GM21367 (cell line): ENCODE data around the gene PLAC9.

Experiments used
- ATAC-seq: cut with Tn5 transposase; IDR thresholded peaks from one replicate; pipeline ENCODE4 v1.9.1; 2021; ENCODE audit not compliant: unreplicated experiment

The PLAC9 gene

DNA sequence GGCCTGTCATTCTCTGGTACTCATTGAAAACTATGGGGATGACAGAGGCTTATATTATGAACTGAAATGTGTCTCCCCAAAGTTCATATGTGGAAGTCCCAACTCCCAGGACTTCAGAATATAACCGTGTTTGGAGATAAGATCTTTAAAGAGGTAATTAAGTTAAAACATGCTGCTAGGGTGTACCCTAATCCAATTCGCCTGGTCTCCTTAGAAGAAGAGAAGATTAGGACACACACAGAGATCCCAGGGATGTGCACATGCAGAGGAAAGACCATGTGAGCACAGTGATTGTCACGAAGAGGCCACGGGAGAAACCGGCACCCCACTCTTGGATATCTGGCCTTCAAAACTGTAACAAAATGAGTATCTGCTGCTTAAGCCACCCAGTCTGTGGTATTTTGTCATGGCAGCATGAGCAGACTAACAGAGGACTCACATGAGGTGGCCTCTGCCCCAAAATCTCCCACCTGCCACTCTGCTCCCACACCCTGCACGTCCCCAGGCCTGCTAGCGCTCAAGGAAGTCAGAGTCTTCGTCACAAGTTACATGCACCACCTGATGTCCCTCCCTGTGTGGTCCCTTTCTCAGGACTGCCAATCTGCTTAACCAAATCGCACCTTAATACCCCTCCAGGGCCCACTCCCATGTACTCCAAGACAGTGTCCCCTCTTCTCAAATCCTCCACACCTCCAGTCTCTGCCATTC, 26.8 kb downstream of the PLAC9 start:
- no peak for ATAC-seq

DNA sequence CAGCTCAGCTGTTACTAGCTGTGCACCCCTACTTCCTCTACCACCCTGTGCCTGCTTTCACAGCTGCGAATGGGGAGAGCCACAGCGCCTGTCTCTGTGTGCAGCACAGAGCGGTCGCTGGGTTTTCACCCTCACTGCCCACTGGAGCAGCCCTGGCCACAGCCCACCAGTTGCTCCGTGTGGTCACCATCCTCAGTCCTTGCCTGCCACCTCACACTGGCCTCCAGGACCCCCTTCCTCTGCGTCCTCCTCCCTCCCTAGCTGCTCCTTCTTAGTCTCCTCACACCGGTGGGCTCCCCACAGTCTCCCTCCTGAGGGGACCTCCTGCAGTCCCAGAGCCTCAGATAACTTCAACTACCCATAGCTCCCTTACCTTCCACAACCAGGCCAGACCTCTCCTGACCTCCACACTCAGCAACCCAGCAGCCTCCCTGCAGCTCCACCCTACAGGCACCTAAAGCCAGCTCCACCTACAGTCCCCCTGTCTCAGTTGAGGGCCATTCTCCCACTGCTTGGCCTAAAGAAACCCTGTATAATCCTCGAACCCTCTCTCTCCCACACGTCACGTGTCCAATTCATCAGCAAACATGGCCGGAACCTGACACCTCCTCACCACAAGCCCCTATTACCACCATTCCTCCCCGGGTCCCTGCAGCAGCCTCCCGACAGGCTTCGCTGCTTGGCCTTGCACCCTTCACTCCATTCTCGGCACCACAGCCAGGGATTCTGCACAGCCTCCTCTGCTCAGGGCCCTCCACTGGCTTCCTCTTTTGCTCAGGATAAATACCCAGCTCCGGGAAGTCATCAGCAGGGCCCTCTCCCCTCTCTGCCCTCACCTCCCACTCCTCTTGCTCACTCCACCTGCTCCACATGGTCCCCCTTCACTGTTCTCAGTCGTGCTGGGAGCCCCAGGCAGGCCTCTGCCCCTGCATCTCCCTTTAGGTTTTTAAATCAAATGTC, 28.1 kb downstream of the PLAC9 start:
- ATAC-seq: no peak

DNA sequence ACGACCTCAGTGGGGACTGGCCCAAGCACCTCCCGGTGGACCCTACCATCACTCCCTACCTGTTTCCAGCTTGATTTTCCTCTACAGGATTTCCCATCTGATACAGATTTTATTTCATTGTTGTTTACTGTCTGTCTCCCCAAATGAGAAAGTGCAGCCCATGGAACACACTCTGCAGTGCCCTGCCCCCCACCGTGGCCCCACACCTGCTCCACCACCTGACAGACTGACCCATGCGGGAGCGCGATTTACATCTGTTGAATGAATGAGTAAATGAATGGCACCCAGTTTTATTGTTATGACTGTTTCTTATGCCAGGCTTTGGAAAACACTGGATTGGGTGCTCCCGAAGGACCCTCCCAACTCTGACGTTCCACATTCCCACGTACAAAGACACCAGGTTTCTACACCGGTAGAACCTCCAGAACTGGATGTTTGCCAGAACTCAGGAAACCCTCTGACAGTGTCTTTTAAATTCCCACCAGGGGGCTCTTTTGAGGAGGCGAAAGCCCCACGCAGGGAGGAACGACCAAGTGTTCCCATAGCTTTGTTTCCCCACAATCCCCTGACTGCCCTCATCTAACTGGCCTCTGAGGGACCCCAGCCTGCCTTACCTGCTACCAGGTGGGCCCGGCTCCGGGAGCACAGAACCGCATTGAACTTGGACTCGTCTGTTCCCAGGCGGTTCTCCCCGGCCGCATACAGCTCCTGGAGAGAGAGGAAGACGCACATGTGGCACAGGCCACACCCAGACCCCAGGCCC, 29.0 kb downstream of the PLAC9 start:
- ATAC-seq: no peak

DNA sequence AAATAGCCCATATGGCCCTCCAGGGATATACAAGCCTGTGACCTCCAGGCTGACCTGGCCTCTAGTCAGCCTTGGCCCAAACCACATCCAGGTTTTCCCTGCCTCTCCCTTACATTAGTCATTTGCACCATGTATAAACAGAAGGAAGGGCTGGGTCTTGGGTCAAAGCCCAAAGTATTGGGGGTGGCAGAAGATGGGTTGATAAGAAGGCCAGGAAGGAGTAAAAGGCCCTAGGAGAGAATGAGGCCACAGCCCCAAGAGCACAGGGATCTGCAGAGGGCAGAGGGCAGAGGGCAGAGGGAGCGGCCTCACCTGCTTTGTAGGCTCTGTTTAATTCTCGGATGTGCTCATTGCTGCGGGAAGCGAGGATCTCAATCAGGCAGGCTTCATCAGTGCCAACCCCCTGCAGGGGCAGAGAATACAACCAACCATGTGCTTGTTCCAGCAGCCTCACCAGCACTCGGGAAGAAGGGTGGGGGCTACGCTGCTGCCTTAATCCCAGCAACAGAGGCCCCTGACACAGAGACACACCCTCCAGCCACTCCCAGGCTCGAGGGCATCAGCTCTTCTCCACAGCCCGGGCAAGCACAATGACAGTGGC, 31.3 kb downstream of the PLAC9 start:
- no peak for ATAC-seq

DNA sequence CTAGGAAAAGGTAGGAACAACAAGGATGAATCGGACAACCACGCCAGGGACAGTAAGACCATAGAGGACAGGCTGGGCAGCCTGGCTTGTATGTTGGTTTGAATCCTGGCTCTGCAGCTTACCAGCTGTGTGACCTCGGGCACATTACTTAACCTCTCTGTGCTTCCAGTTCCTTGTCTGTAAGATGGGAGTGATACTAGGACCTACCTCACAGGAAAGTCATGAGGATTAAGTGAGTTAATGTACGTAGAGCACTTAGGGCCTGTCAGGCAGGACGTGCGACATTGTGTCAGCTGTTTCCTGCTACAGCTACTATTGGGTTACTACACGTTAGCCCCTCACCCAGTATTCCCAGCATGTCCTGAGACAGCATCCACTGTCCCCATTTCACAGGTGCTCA, 32.1 kb downstream of the PLAC9 start:
- ATAC-seq: no peak

DNA sequence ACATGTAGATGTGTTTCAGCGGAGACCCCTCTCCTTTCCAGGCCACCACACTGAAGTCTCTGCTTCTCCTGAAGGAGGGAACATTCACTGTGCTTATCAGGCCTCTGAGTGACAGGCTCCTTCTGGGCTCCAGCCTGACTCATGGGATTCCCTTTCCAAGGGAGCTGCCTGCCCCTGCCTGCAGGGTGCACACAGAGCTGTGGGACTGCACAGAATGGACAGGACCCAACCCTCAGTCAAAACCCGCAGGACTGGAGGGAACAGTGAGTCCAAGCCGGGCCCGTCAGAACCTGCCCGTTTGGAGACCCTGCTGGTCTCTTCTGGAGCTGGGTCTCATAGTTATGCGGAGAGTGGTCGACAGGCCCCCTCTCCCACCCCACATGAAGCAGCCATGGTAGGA, 32.6 kb downstream of the PLAC9 start:
- ATAC-seq: no peak

DNA sequence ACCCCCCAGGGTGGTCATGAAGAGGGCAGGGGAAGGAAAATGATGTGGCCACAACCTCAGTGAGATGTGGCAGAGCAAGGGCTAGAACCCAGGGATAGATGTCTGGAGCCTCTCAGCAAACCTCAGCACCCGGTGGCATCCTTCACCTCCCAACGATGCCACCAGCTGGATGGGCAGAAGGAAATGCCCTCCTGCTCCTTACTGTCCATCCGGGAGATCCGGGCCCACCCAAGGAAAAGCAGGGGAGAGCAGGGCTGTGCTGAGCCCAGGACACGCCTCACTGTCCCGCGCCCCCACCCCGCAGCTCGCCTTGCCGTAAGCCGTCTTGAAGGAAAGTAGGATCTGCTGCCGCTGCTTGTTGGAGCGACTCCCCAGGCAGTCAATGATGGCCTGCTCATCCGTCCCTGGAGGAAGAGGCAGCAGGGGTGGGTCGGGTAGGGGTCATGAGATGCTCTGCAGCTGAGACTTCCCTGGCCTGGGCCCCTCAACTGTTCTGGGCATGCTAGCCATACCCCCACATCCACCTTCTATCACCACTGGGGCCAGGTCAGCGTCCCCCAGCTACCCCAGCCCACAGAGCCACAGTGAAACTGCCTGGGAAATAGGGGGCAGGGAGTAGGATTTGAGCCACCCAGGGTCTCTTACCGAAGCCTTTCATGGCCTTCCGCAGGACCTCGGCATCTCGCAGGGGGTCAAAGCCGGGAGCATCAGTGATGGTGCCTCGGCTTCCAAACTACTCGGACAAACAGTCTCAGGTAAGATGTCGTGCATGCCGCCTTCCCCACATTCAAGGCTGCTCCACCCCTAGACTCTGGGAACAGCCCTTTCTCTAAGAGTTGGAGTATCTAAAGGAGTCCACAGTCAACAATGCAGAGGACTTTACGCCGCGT, 34.3 kb downstream of the PLAC9 start:
- ATAC-seq: no peak

DNA sequence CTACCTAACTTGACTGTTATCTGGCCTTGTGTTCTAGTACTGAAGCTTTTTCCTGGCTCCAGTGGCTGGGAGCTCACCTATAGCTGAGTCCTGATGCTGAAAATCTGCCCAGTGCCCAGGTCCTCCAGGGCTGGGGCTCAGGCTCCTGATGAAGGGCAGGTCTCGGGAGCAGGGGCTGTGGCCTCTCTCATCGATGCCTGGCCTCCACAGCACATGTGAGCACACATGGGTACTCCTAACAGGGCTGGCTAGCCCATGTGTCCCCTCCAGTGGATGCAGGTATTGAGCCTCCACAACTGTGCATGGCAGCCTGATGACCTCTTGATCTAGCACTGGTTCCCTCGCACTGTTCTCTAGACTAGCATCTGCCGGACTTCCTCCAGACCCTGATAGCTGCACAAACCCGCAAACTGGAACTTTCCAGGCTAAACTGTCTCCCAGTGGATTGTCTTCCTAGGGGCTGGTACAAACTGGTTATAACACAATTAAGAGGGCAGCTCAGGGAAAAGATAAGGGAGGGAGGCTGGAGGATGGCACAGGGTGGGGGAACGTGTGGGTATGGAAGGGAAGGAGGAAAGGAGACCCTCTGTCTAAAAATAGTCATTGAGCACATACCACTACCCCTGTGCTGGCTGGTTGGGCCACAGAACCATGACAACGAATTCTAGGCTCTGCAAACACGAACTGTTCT, 35.1 kb downstream of the PLAC9 start:
- ATAC-seq: no peak

DNA sequence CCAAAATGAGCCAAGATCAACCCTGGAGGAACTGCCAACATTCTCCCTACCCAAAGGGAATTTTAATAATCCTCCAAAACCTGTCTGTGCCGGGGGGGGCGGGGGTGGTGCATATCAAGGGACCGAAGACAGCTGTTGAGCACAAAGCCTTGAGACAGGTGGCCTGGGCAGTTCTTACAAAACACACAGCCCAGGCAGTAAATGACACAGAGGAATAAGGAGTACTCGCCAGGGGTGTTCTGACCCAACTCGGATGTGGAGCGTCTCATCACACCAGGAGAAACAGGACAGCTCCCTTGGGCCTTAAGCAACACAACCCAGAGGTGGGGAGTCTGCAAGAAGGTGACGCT, 35.6 kb downstream of the PLAC9 start:
- no peak for ATAC-seq

DNA sequence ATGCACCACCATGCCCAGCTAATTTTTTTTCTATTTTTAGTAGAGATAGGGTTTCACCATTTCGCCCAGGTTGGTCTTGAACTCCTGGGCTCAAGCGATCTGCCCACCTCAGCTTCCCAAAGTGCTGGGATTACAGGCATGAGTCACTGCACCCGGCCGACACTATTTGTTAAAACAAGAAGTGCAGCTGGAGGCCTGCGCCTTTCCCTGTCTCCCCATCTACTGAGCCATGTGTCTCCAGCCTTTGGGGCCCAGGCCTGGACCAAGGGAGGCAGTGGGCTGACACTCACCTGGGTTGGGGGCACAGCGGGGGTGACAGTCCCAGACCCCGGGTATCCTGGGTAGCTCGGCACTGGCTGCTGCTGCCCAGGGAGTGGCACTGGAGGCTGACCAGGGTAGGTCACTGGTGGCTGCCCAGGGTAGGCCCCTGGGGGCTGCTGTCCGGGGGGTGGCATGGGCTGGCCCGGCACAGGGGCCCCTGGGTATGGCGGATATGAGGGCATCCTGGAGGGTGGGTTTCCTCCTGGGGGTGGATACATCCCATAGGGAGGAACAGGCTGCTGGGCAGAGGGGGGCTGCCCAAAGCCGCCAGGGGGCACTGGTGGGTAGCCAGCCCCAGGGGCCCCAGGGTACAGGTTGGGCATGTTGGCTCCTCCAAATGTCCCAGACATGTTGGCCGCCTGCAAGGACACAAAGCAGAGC, 36.3 kb downstream of the PLAC9 start:
- ATAC-seq: no peak

DNA sequence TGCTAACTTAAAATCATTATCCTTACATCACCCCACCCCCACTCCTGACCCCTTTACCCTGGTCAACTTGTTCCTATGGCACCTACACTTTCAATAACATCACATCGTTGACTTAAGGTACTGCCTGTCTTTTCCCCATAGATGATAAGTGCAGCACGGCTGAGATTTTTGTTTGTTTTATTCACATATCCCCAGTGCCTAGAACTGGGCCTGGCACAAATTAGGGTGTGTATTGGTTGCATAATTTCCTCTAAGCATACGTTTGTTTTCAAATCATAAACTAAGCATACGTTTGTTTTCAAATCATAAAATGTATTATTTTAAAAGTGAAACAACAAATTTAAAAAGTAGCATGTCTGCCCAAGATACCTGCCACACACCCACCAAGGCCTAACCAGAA, 37.5 kb downstream of the PLAC9 start:
- no peak for ATAC-seq

DNA sequence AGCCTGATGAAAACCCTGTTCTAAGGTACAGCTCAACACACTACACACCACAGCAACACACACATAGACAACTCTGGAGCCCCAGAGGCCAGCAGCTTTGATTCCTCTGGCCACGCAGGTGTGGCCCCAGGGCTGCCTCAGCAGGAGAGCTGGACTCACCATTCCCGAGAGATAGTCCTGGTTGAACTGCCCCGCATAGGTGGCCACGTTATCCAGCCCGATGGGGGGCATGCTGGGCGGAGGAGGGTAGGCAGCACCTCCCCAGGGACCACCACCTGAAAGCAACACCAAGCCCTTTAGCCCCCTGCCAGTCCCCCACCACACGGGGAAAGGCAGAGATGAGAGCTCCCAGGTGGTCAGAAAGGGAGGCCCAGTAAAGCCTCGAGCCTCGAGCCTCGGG, 38.1 kb downstream of the PLAC9 start:
- no peak for ATAC-seq

DNA sequence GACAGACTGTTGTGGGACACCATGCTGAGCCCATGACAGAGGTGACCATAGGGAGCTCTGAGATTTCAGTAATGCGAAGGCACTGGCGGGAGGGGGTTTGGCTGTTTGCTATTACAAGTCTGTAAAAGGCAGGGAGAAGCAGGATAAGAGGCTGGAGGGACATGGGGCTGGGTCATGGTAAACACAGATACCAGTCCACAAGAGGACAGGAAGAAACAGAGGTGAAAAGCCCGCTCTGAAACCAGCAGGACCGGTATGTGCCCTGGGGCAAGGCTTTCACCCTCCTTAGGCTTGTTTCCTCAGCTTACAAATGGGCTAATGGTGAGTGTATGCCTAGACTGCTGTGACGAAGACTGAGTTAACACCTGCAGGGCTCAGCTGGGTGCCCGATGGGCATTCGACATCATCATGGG, 38.7 kb downstream of the PLAC9 start:
- ATAC-seq: no peak

DNA sequence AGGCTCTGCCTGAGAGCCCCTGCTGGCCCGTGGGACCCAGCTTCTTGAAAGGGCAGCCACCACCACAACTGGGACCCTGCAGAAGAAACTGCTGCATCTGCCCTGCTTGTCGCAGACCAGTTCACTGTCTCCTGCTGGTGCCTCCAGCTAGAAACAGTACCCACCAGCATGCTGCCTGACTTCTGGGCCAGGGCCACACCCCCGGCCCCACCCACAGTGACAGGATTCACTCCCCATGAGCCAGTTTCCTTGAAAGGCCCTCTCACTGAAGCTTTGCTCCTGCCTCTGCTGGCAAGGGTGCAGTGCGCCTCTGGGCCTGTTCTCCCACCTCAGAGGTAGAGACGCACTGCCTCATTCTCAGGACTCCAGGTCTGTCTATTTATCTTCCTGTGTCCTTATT, 40.4 kb downstream of the PLAC9 start:
- no peak for ATAC-seq

DNA sequence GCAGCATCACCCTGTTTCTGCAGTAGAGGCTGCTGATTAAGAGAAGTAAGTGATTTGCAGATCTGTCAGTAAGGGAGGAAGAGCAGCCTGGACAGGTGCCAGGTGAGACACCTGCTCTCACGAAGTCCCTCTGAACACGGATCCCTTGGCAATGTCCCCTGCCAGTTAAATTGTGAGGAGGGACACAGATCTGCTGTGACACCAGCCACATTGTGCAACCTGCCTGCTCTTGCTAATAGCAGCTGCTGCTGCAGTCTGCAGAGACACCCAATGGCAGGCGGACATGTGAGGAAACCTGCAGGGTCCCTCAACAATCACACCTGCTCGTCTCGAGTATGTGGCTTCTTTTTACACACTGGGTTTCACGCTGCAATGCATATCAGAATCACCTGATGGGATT, 40.9 kb downstream of the PLAC9 start:
- no peak for ATAC-seq

DNA sequence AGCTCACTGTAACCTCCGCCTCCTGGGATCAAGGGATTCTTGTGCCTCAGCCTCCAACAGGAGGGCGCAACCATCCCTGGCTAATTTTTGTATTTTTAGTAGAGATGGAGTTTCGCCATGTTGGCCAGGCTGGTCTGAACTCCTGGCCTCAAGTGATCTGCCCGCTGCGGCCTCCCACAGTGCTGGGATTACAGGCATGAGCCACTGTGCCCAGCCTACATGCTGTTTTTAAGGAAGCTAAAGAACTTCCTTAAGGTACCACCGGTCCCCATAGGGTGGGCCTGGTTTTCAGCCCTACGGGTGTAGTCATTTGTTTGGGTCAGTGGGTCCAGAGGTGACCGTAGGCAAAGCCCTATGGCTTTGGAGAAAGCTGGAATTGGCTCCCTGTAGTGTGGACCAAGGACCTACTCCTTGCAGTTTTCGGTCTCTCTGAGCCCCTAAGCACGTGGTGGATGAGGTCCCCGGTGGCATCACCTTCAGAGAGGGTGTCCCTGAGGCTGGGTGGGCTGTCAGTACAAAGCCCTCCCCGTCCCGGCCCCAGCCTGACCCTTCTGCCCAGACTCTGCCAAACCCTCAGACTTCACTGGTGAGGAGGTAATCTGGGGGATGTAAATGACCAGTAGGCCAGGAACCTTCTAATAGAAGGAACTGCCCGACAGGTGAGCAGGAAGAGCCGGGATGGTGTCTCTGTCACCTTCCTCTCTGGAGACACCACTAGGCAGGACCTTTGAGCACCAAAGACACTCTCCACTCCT, 42.3 kb downstream of the PLAC9 start:
- ATAC-seq: no peak

DNA sequence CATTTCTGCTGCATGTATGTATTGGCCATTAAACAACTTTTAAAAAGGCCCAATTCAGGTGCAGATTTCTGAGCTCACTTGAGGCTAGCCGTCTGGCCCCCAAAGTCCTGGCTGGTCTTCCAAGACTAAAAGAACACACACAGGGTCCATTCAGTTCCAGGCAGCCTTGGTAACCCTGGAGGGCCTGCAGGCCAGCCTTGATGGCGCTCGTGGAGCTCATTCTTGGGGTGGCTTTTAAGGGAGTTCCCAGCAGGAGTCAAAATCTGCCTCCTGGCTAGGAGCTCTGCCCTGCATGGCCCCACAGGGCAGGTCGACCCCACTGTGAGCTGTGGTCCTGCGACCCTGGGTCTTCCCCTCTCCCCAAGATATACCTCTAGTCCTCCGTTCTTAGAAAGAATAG, 44.0 kb downstream of the PLAC9 start:
- no peak for ATAC-seq
